Measurements from ENCODE around the gene TRAPPC10. TPM values are rescaled to one million over a fixed set of nuclear protein-coding genes. Genes with fewer than 3 reads are reported as not detected.

Gene TRAPPC10, protein sequence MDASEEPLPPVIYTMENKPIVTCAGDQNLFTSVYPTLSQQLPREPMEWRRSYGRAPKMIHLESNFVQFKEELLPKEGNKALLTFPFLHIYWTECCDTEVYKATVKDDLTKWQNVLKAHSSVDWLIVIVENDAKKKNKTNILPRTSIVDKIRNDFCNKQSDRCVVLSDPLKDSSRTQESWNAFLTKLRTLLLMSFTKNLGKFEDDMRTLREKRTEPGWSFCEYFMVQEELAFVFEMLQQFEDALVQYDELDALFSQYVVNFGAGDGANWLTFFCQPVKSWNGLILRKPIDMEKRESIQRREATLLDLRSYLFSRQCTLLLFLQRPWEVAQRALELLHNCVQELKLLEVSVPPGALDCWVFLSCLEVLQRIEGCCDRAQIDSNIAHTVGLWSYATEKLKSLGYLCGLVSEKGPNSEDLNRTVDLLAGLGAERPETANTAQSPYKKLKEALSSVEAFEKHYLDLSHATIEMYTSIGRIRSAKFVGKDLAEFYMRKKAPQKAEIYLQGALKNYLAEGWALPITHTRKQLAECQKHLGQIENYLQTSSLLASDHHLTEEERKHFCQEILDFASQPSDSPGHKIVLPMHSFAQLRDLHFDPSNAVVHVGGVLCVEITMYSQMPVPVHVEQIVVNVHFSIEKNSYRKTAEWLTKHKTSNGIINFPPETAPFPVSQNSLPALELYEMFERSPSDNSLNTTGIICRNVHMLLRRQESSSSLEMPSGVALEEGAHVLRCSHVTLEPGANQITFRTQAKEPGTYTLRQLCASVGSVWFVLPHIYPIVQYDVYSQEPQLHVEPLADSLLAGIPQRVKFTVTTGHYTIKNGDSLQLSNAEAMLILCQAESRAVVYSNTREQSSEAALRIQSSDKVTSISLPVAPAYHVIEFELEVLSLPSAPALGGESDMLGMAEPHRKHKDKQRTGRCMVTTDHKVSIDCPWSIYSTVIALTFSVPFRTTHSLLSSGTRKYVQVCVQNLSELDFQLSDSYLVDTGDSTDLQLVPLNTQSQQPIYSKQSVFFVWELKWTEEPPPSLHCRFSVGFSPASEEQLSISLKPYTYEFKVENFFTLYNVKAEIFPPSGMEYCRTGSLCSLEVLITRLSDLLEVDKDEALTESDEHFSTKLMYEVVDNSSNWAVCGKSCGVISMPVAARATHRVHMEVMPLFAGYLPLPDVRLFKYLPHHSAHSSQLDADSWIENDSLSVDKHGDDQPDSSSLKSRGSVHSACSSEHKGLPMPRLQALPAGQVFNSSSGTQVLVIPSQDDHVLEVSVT
- total RNA-seq (10 to 100 TPM in 5 of 6 donors, 1 to 10 TPM in 1; 8.9 to 19.1 (median 12.3) TPM), polyA plus RNA-seq (1 to 10 TPM; 7.2 to 7.8 TPM)

- no peaks in the 10 kb centered on the region for H3K36me3 ChIP-seq
- peak; percentile 76 to 93 (median 83) for DNase-seq
- H3K27me3 ChIP-seq, result no peaks in the 10 kb centered on the region
- peak; percentile 93 to 97 (median 95) for ATAC-seq
- TF ChIP-seq, protein P1, sequence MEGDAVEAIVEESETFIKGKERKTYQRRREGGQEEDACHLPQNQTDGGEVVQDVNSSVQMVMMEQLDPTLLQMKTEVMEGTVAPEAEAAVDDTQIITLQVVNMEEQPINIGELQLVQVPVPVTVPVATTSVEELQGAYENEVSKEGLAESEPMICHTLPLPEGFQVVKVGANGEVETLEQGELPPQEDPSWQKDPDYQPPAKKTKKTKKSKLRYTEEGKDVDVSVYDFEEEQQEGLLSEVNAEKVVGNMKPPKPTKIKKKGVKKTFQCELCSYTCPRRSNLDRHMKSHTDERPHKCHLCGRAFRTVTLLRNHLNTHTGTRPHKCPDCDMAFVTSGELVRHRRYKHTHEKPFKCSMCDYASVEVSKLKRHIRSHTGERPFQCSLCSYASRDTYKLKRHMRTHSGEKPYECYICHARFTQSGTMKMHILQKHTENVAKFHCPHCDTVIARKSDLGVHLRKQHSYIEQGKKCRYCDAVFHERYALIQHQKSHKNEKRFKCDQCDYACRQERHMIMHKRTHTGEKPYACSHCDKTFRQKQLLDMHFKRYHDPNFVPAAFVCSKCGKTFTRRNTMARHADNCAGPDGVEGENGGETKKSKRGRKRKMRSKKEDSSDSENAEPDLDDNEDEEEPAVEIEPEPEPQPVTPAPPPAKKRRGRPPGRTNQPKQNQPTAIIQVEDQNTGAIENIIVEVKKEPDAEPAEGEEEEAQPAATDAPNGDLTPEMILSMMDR (IDR thresholded peaks at IDR 0.05), result no peak
- intact Hi-C loops (cut with DNase I), result no loop called here
- peak within 1 kb of the TSS; percentile 84 to 99 (median 97) for H3K4me3 ChIP-seq
- FAIRE-seq, result no peak
- H3K27ac ChIP-seq, result peak within 1 kb of the TSS; percentile 82 to 92 (median 88)
- no peaks in the 10 kb centered on the region for H3K9me3 ChIP-seq
- peaks cover 6 to 25% (median 9%) of the 10 kb centered on the region in 3 donors for H3K4me1 ChIP-seq
- WGBS, 2 donors, result 0% methylated on average over 66 to 107 of the region's 107 CpGs
These were observed at the start of gene TRAPPC10 for GRCh38 chr21:44011579-44012473. TRAPPC10 (plus strand) TSS chr21:44012309; CDS start chr21:44012494, 185 bp downstream.

DNA sequence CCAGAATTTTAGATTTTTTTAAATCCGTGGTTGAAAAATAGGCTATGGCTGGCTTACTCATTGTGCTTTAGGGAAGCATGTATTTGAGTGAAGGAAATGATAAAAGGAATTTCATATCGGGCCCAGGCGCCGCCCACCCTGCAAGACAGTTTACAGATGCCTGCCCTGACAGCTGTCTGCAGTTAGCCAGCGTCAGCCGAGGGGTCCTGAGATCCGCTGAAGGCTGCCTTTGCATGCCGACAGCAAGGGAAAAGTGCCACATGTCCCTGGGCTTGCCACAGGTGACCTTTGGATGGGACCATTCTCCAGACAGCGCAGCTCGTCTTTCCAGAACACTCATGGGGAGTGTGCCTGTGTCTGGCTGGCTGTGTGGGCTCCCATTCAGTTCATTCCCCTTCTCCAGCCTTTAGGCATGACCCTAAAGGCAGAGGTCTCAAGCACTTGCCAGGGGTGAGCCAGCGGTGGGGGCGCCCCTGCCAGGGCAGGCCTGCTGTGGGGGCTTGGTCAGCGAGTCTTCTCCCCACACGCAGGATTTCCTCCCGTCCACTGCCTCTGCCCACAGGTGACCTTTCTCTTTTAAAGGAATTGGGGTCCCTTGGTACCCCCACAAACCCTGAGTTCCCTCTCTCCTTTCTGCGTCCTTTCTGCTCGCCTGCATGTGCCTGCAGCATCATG, 46.1 kb upstream of the TRAPPC10 start:
- no peak overlapping the region for H3K4me3 ChIP-seq
- DNase-seq, result no peak
- no peaks in the 10 kb centered on the region for H3K27me3 ChIP-seq
- no peaks in the 10 kb centered on the region for H3K9me3 ChIP-seq
- intact Hi-C loops (cut with DNase I), result loop anchor here in 1 of 3 donors (10.0 kb wide), 1 partner anchor 101 kb away; the partner anchor contains the start of gene AGPAT3
- H3K27ac ChIP-seq, result no peak overlapping the region
- H3K36me3 ChIP-seq, result peaks cover 0 to 23% (median 7%) of the 10 kb centered on the region in 3 donors
- no peaks in the 10 kb centered on the region for H3K4me1 ChIP-seq
- TF ChIP-seq, protein P1 (IDR thresholded peaks at IDR 0.05), result no peak
- no peak for ATAC-seq
- no peak for FAIRE-seq
- 87 to 88% methylated on average over 17 of the region's 17 CpGs for WGBS, 2 donors

DNA sequence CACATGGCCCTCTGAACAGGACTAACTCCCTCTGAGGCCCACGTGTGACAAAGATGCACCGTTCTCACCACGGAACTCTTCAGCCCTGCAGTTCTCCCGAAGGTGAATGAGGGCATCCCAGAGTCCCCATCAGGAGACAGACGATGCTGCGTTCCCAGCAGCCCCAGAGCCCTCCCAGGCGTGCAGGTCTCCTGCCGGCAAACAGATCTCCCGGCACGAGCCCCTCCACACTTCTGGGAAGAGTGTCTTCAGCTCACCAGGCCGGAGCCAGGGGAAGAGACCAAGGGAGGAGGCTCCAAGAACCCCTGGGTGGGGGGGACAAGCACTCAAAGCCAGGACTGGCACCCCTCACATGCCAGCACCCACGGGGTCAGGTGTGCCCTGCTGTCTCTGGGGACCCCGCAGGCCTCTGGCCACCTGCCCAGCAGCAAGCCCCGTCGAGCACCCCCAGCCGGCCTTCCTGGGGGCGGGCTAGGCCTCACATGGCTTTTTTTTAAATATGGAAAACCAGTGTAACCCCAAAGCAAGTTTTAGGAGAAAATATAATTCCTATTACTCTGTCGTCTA, 45.1 kb upstream of the TRAPPC10 start:
- intact Hi-C loops (cut with DNase I), result loop anchor here in 1 of 3 donors (10.0 kb wide), 1 partner anchor 102 kb away; the partner anchor contains the start of gene AGPAT3
- H3K4me1 ChIP-seq, result no peaks in the 10 kb centered on the region
- no peak for FAIRE-seq
- no peaks in the 10 kb centered on the region for H3K27me3 ChIP-seq
- WGBS, 2 donors, result 89% methylated on average over 18 of the region's 18 CpGs
- H3K9me3 ChIP-seq, result no peaks in the 10 kb centered on the region
- ATAC-seq, result no peak
- H3K36me3 ChIP-seq, result peaks cover 0 to 32% (median 14%) of the 10 kb centered on the region in 3 donors
- no peak overlapping the region for H3K4me3 ChIP-seq
- no peak overlapping the region for H3K27ac ChIP-seq
- TF ChIP-seq, protein P1 (IDR thresholded peaks at IDR 0.05), result no peak
- DNase-seq, result no peak

Measured in pancreas (tissue), 10 donors.